Neutrophil (primary cell): Measurements from ENCODE around the gene GRB10.
"Not testable (repeated sequence)": the region's sequence is repeated elsewhere in the genome, so short reads cannot be mapped to it uniquely, and the experiment has no call there.

Source experiments
- H3K27ac ChIP-seq: fragments of 200-600 bp; sonication (generic); 2 replicates; pipeline ENCODE4 v1.5.1; 2016; ENCODE audit warnings: mild to moderate bottlenecking, moderate library complexity
- H3K27me3 ChIP-seq: fragments of 200-600 bp; sonication (generic); 2 replicates; pipeline ENCODE4 v1.6.0; 2016; ENCODE audit warnings: mild to moderate bottlenecking
- H3K36me3 ChIP-seq: fragments of 200-600 bp; sonication (generic); 2 replicates; pipeline ENCODE4 v1.5.1; 2017
- H3K4me1 ChIP-seq, 2 experiments: fragments of 200-600 bp in 1 of 2; sonication (generic) in 1 of 2; 1 replicate in 1 of 2; 2 replicates in 1 of 2; pipeline versions ENCODE4 v1.5.1 to v1.6.1; 2013 to 2016; ENCODE audit warnings: low read depth in 1 of 2, low read length in 1 of 2, mild to moderate bottlenecking in 1 of 2, moderate library complexity in 1 of 2; ENCODE audit not compliant: control insufficient read depth in 1 of 2, insufficient read depth in 1 of 2
- H3K4me3 ChIP-seq, 2 experiments: fragments of 200-600 bp in 1 of 2; sonication (generic) in 1 of 2; 1 replicate in 1 of 2; 2 replicates in 1 of 2; pipeline ENCODE4 v1.5.1; 2013 to 2016; ENCODE audit warnings: low read depth in 1 of 2, low read length in 1 of 2, mild to moderate bottlenecking in 1 of 2, moderate library complexity in 1 of 2
- H3K9me3 ChIP-seq: fragments of 200-600 bp; sonication (generic); 2 replicates; pipeline ENCODE4 v1.5.1; 2016
- CTCF ChIP-seq: fragments of 200-600 bp; sonication (generic); IDR thresholded peaks from 2 replicates; pipeline ENCODE4 v1.5.1; 2016; ENCODE audit warnings: antibody characterized with exemption

Gene GRB10

GRCh38 chr7:50743016-50743415 is 39.7 kb downstream of the GRB10 start:
- TF ChIP-seq CTCF: no peak
- Histone ChIP-seq H3K36me3 (peaks cover 10% of the 10 kb centered on the region), H3K4me1 (peaks cover 7 to 9% of the 10 kb centered on the region in 2 experiments)

GRCh38 chr7:50742401-50742800 is 40.3 kb downstream of the GRB10 start:
- H3K27me3 ChIP-seq: no peaks in the 10 kb centered on the region
- no peaks in the 10 kb centered on the region for H3K9me3 ChIP-seq
- peaks cover 7 to 9% of the 10 kb centered on the region in 2 experiments for H3K4me1 ChIP-seq
- H3K4me3 ChIP-seq: no peak overlapping the region
- no peak for TF ChIP-seq CTCF
- H3K36me3 ChIP-seq: peaks cover 4% of the 10 kb centered on the region
- H3K27ac ChIP-seq: no peak overlapping the region

More at GRCh38 chr7:50743016-50743415, 39.7 kb downstream of the GRB10 start:
- H3K4me3 ChIP-seq: no peak overlapping the region
- H3K27me3 ChIP-seq: no peaks in the 10 kb centered on the region
- H3K9me3 ChIP-seq: no peaks in the 10 kb centered on the region
- H3K27ac ChIP-seq: no peak overlapping the region

- H3K27ac ChIP-seq: no peak overlapping the region
- H3K4me1 ChIP-seq: peaks cover 7 to 9% of the 10 kb centered on the region in 2 experiments
- no peaks in the 10 kb centered on the region for H3K9me3 ChIP-seq
- H3K4me3 ChIP-seq: no peak overlapping the region
- TF ChIP-seq CTCF: no peak
- no peaks in the 10 kb centered on the region for H3K27me3 ChIP-seq
- H3K36me3 ChIP-seq: no peaks in the 10 kb centered on the region
Measured at GRCh38 chr7:50739744-50740435, 42.8 kb downstream of the GRB10 start.

GRCh38 chr7:50738932-50739331 is 43.8 kb downstream of the GRB10 start:
- H3K27ac ChIP-seq: no peak overlapping the region
- no peak for TF ChIP-seq CTCF

GRCh38 chr7:50735836-50736235 is 46.9 kb downstream of the GRB10 start:
- not testable (repeated sequence) for H3K9me3 ChIP-seq, H3K4me1 ChIP-seq, H3K27ac ChIP-seq, H3K36me3 ChIP-seq, H3K27me3 ChIP-seq, H3K4me3 ChIP-seq

More at GRCh38 chr7:50738932-50739331, 43.8 kb downstream of the GRB10 start:
- H3K4me1 ChIP-seq: peaks cover 7 to 9% of the 10 kb centered on the region in 2 experiments
- no peak overlapping the region for H3K4me3 ChIP-seq
- no peaks in the 10 kb centered on the region for H3K36me3 ChIP-seq
- H3K9me3 ChIP-seq: no peaks in the 10 kb centered on the region
- H3K27me3 ChIP-seq: no peaks in the 10 kb centered on the region

- TF ChIP-seq CTCF: no peak
- peaks cover 7 to 9% of the 10 kb centered on the region in 2 experiments for H3K4me1 ChIP-seq
- peaks cover 5% of the 10 kb centered on the region for H3K36me3 ChIP-seq
- no peaks in the 10 kb centered on the region for H3K27me3 ChIP-seq
- no peaks in the 10 kb centered on the region for H3K9me3 ChIP-seq
- no peak overlapping the region for H3K4me3 ChIP-seq
- no peak overlapping the region for H3K27ac ChIP-seq
Measured at GRCh38 chr7:50735333-50735732, 47.4 kb downstream of the GRB10 start.
